ENCODE measurements around the gene NEB.
"Not testable (repeated sequence)": the region's sequence is repeated elsewhere in the genome, so short reads cannot be mapped to it uniquely, and the experiment has no call there.

NEB gene

GRCh38 chr2:151614159-151614558 lies 120.1 kb downstream of the NEB start:
- H3K36me3 ChIP-seq (ENCODE audit: control insufficient read depth, insufficient read depth, low read length) = no peaks in the 10 kb centered on the region
- H3K9me3 ChIP-seq (ENCODE audit: control insufficient read depth, low read length) = no peaks in the 10 kb centered on the region
- no peak overlapping the region for H3K27ac ChIP-seq (ENCODE audit: low read depth, low read length, severe bottlenecking)
- no peak overlapping the region for H3K4me3 ChIP-seq (ENCODE audit: extremely low read depth, insufficient read depth, low read length, poor library complexity, severe bottlenecking)
- H3K4me1 ChIP-seq (ENCODE audit: control insufficient read depth, insufficient read depth, low read length, poor library complexity, severe bottlenecking) = no peaks in the 10 kb centered on the region
- 92 to 97% methylated on average over 3 of the region's 5 CpGs for WGBS, 2 experiments (ENCODE audit: insufficient coverage in 2 of 2)

DNA sequence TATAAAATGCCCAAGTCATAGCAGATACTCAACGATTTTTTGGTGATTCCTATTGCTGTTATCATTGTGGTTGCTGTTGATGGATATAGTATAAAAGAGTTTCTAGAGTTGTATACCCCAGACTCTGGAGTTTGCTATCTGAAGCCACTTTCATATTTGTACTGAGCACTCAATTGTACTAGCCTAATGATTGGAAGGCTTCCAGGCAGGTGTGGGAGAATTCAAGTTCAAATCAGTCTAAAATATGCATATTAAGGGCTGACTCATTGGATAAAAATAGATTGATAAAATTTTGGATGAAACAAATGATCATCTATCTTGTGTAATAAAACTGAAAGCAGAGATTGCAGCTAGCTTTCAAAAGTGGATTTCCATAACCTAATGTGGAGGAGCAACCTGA lies 122.9 kb downstream of the NEB start:
- H3K27ac ChIP-seq (ENCODE audit: low read depth, low read length, severe bottlenecking) = no peak overlapping the region
- 60% methylated on average over 1 of the region's 1 CpG; no CpG with 5 or more reads in 1 of the 2 experiments for WGBS, 2 experiments (ENCODE audit: insufficient coverage in 2 of 2)

DNA sequence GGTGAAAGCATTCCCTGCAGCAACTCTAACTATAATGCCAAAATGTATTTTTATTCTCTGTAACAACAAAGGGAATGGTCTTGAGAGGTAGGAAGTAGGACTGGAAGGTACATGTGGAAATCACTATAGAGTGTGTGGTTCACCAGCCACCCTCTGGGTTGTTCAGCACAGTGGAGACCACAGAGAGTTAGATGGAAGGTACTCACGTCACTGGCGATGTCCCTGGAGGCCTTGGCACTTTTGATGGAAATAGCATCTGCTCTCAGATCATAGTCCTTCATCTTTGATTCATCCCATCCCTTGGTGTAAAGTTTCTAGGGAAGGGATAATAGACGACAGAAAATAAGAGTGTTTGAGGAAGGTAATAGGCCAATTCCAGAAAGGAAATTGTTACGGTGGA lies 124.0 kb downstream of the NEB start:
- Histone ChIP-seq H3K9me3 (ENCODE audit: control insufficient read depth, low read length) (no peaks in the 10 kb centered on the region), H3K4me1 (ENCODE audit: control insufficient read depth, insufficient read depth, low read length, poor library complexity, severe bottlenecking) (no peaks in the 10 kb centered on the region), H3K36me3 (ENCODE audit: control insufficient read depth, insufficient read depth, low read length) (no peaks in the 10 kb centered on the region), H3K27ac (ENCODE audit: low read depth, low read length, severe bottlenecking) (no peak overlapping the region), H3K4me3 (ENCODE audit: extremely low read depth, insufficient read depth, low read length, poor library complexity, severe bottlenecking) (no peak overlapping the region)
- WGBS, 2 experiments (ENCODE audit: insufficient coverage in 2 of 2) = 87 to 100% methylated on average over 2 of the region's 4 CpGs

More for the DNA sequence above, 122.9 kb downstream of the NEB start:
- Histone ChIP-seq H3K4me1 (ENCODE audit: control insufficient read depth, insufficient read depth, low read length, poor library complexity, severe bottlenecking) (no peaks in the 10 kb centered on the region), H3K36me3 (ENCODE audit: control insufficient read depth, insufficient read depth, low read length) (no peaks in the 10 kb centered on the region), H3K9me3 (ENCODE audit: control insufficient read depth, low read length) (no peaks in the 10 kb centered on the region), H3K4me3 (ENCODE audit: extremely low read depth, insufficient read depth, low read length, poor library complexity, severe bottlenecking) (no peak overlapping the region)

- Histone ChIP-seq H3K4me1 (ENCODE audit: control insufficient read depth, insufficient read depth, low read length, poor library complexity, severe bottlenecking) (no peaks in the 10 kb centered on the region), H3K27ac (ENCODE audit: low read depth, low read length, severe bottlenecking) (no peak overlapping the region), H3K36me3 (ENCODE audit: control insufficient read depth, insufficient read depth, low read length) (no peaks in the 10 kb centered on the region), H3K4me3 (ENCODE audit: extremely low read depth, insufficient read depth, low read length, poor library complexity, severe bottlenecking) (no peak overlapping the region), H3K9me3 (ENCODE audit: control insufficient read depth, low read length) (no peaks in the 10 kb centered on the region)
- 84 to 89% methylated on average over 4 of the region's 4 CpGs for WGBS, 2 experiments (ENCODE audit: insufficient coverage in 2 of 2)
Observed at GRCh38 chr2:151609705-151610104, 124.6 kb downstream of the NEB start.

DNA sequence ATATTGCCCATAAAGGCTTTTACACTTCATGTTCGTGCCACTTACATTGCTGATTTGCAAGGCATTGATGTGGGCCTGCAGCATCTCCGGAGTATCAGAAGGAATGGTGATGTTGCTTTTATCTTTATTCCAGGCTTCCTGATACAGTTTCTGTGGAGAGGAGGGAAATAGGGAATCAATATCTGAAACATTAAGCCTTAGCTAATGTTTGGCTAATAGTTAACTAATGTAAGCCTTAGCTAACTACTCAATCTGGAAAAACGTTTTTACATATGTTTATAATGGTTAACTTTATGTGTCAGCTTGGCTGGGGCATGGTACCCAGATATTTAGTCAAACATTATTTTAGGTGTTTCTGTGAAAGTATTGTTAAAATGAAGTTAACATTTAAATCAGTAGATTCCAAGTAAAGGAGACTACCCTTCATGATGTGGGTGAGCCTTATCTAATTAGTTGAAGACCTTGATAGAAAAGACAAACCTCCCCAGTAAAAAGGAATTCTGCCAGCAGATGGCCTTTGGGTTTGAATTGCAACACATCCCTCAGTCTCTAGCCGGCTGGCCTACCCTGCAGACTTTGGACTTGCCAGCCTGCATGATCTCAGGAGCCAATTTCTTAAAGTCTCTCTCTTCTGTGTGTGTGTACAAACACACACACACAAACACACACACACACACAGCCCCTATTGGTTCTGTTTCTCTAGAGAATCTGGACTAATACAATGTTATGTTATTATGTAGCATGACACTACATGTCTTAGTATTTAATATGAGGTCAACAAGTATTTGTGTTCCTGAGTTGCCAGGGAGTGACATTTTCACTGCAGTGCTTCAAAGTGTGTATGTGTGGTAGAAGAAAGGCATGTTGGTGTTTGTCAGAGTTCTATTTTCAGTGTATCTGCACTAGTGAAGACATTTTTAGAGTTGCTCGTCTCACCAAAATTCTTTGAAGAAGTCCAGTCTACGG lies 126.5 kb downstream of the NEB start:
- H3K4me1 ChIP-seq (ENCODE audit: control insufficient read depth, insufficient read depth, low read length, poor library complexity, severe bottlenecking); H3K9me3 ChIP-seq (ENCODE audit: control insufficient read depth, low read length); H3K36me3 ChIP-seq (ENCODE audit: control insufficient read depth, insufficient read depth, low read length); H3K27ac ChIP-seq (ENCODE audit: low read depth, low read length, severe bottlenecking); H3K4me3 ChIP-seq (ENCODE audit: extremely low read depth, insufficient read depth, low read length, poor library complexity, severe bottlenecking): not testable (repeated sequence)
- WGBS, 2 experiments (ENCODE audit: insufficient coverage in 2 of 2) = no CpG with 5 or more reads among the region's 6 CpGs

- WGBS, 2 experiments (ENCODE audit: insufficient coverage in 2 of 2) = no CpG with 5 or more reads among the region's 2 CpGs
- H3K9me3 ChIP-seq (ENCODE audit: control insufficient read depth, low read length); H3K36me3 ChIP-seq (ENCODE audit: control insufficient read depth, insufficient read depth, low read length); H3K27ac ChIP-seq (ENCODE audit: low read depth, low read length, severe bottlenecking); H3K4me1 ChIP-seq (ENCODE audit: control insufficient read depth, insufficient read depth, low read length, poor library complexity, severe bottlenecking); H3K4me3 ChIP-seq (ENCODE audit: extremely low read depth, insufficient read depth, low read length, poor library complexity, severe bottlenecking): not testable (repeated sequence)
Observed at GRCh38 chr2:151603530-151603929, 130.7 kb downstream of the NEB start.

DNA sequence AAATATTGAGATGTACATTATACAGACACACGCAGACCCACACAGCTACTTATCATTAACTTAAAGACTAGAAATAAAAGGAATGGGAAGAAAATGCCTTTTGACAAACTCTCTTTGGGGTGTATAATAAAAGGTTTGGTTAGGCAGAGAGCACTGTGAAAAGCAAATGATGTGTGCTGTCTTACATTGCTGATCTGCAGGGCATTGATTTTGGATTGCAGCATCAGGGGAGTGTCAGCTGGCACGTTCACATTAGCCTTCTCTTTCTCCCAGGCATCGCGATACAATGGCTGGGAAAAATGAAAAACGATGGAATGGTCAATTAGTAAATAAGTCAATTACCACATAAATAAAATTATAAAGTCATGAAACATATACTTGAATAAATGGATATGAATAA lies 131.9 kb downstream of the NEB start:
- H3K9me3 ChIP-seq (ENCODE audit: control insufficient read depth, low read length); H3K4me3 ChIP-seq (ENCODE audit: extremely low read depth, insufficient read depth, low read length, poor library complexity, severe bottlenecking); H3K36me3 ChIP-seq (ENCODE audit: control insufficient read depth, insufficient read depth, low read length); H3K27ac ChIP-seq (ENCODE audit: low read depth, low read length, severe bottlenecking); H3K4me1 ChIP-seq (ENCODE audit: control insufficient read depth, insufficient read depth, low read length, poor library complexity, severe bottlenecking): not testable (repeated sequence)
- no CpG with 5 or more reads among the region's 5 CpGs for WGBS, 2 experiments (ENCODE audit: insufficient coverage in 2 of 2)

DNA sequence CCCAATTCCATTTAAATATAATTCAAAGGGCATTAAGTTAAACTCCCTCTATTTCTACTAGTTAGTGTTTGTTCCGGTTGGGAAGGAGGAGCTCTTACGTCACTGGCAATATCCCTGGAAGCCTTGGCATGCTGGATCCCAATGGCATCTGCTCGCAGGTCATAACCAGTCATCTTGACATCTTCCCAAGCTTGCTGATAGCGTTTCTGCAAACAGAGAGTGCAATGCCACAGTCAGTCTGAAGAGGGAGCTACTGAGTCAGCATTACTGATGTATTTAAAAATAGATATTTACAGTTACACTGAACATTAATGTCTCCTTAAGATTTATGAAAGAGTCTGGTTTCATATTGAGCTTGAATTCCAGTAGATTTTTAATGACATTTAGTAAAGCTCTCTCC lies 132.5 kb downstream of the NEB start:
- H3K9me3 ChIP-seq (ENCODE audit: control insufficient read depth, low read length); H3K4me3 ChIP-seq (ENCODE audit: extremely low read depth, insufficient read depth, low read length, poor library complexity, severe bottlenecking); H3K4me1 ChIP-seq (ENCODE audit: control insufficient read depth, insufficient read depth, low read length, poor library complexity, severe bottlenecking); H3K27ac ChIP-seq (ENCODE audit: low read depth, low read length, severe bottlenecking); H3K36me3 ChIP-seq (ENCODE audit: control insufficient read depth, insufficient read depth, low read length): not testable (repeated sequence)
- WGBS, 2 experiments (ENCODE audit: insufficient coverage in 2 of 2) = no CpG with 5 or more reads among the region's 4 CpGs

- H3K4me1 ChIP-seq (ENCODE audit: control insufficient read depth, insufficient read depth, low read length, poor library complexity, severe bottlenecking); H3K4me3 ChIP-seq (ENCODE audit: extremely low read depth, insufficient read depth, low read length, poor library complexity, severe bottlenecking); H3K27ac ChIP-seq (ENCODE audit: low read depth, low read length, severe bottlenecking); H3K9me3 ChIP-seq (ENCODE audit: control insufficient read depth, low read length); H3K36me3 ChIP-seq (ENCODE audit: control insufficient read depth, insufficient read depth, low read length): not testable (repeated sequence)
- no CpG with 5 or more reads among the region's 4 CpGs for WGBS, 2 experiments (ENCODE audit: insufficient coverage in 2 of 2)
Observed at GRCh38 chr2:151596903-151597608, 137.2 kb downstream of the NEB start.

DNA sequence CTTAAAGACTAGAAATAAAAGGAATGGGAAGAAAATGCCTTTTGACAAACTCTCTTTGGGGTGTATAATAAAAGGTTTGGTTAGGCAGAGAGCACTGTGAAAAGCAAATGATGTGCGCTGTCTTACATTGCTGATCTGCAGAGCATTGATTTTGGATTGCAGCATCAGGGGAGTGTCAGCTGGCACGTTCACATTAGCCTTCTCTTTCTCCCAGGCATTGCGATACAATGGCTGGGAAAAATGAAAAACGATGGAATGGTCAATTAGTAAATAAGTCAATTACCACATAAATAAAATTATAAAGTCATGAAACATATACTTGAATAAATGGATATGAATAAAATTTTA lies 142.4 kb downstream of the NEB start:
- H3K9me3 ChIP-seq (ENCODE audit: control insufficient read depth, low read length); H3K27ac ChIP-seq (ENCODE audit: low read depth, low read length, severe bottlenecking); H3K4me1 ChIP-seq (ENCODE audit: control insufficient read depth, insufficient read depth, low read length, poor library complexity, severe bottlenecking); H3K36me3 ChIP-seq (ENCODE audit: control insufficient read depth, insufficient read depth, low read length); H3K4me3 ChIP-seq (ENCODE audit: extremely low read depth, insufficient read depth, low read length, poor library complexity, severe bottlenecking): not testable (repeated sequence)
- no CpG with 5 or more reads among the region's 4 CpGs for WGBS, 2 experiments (ENCODE audit: insufficient coverage in 2 of 2)

Data from mesodermal cell (in vitro differentiated cells).